Stimulated activated naive CD8-positive, alpha-beta T cell treated with anti-CD3 and anti-CD28 coated beads, Interleukin-15, Interleukin-2, amounts not matched to agents 100 U/mL and 50 U/mL, for 24 hours (primary cell): ENCODE data around the gene FAM20B.

ENCODE experiments used
- ATAC-seq: fragments of 150-1000 bp; cut with Tn5 transposase; one replicate; pipeline ENCODE4 v1.10.0; 2021
- DNase-seq: peaks from one replicate; pipeline ENCODE4 v3.0.0; 2021

FAM20B gene

GRCh38 chr1:179092896-179093461 lies 67.3 kb downstream of the FAM20B start:
- DNase-seq (no peak), ATAC-seq (no peak)

GRCh38 chr1:179094818-179095217 lies 69.1 kb downstream of the FAM20B start:
- no peak for ATAC-seq
- DNase-seq, result no peak

GRCh38 chr1:179095377-179095776 lies 69.7 kb downstream of the FAM20B start:
- ATAC-seq (no peak), DNase-seq (no peak)

GRCh38 chr1:179095924-179096323 lies 70.2 kb downstream of the FAM20B start:
- ATAC-seq, result no peak

GRCh38 chr1:179099891-179100290 lies 74.2 kb downstream of the FAM20B start:
- no peak for ATAC-seq
- DNase-seq, result no peak

More at GRCh38 chr1:179095924-179096323, 70.2 kb downstream of the FAM20B start:
- DNase-seq, result no peak

- no peak for DNase-seq
- no peak for ATAC-seq
Measured at GRCh38 chr1:179101566-179101965, 75.9 kb downstream of the FAM20B start.

GRCh38 chr1:179103999-179104398 lies 78.3 kb downstream of the FAM20B start:
- DNase-seq (no peak), ATAC-seq (no peak)

GRCh38 chr1:179104611-179105250 lies 79.0 kb downstream of the FAM20B start:
- DNase-seq (no peak), ATAC-seq (no peak)

GRCh38 chr1:179105393-179105792 lies 79.7 kb downstream of the FAM20B start:
- DNase-seq (no peak), ATAC-seq (peak; percentile 32)

- ATAC-seq, result no peak
Measured at GRCh38 chr1:179107706-179108629, 82.3 kb downstream of the FAM20B start.

GRCh38 chr1:179108644-179109043 lies 83.0 kb downstream of the FAM20B start:
- DNase-seq (no peak), ATAC-seq (no peak)

More at GRCh38 chr1:179107706-179108629, 82.3 kb downstream of the FAM20B start:
- DNase-seq, result no peak

GRCh38 chr1:179115181-179115580 lies 89.5 kb downstream of the FAM20B start:
- ATAC-seq (no peak), DNase-seq (no peak)

- ATAC-seq, result no peak
Measured at GRCh38 chr1:179119513-179119912, 93.8 kb downstream of the FAM20B start.

GRCh38 chr1:179120736-179121135 lies 95.0 kb downstream of the FAM20B start:
- ATAC-seq (no peak), DNase-seq (no peak)

More at GRCh38 chr1:179119513-179119912, 93.8 kb downstream of the FAM20B start:
- no peak for DNase-seq

GRCh38 chr1:179121159-179121938 lies 95.7 kb downstream of the FAM20B start:
- ATAC-seq, result peak; percentile 68
- DNase-seq, result peak; percentile 44

- ATAC-seq (no peak), DNase-seq (no peak)
Measured at GRCh38 chr1:179124873-179125272, 99.2 kb downstream of the FAM20B start.
